Thoracic aorta (tissue), 2 donors: ENCODE data around the gene ADAMTS4. TPM values are rescaled to one million over a fixed set of nuclear protein-coding genes. Genes with fewer than 3 reads are reported as not detected.

Experiments
- ATAC-seq: fragments of 150-250 bp; one replicate; pipeline ENCODE4 v1.8.0; 2017; ENCODE audit warnings: low read depth; ENCODE audit not compliant: insufficient number of reproducible peaks, low FRiP score
- DNase-seq: peaks from one replicate; pipeline ENCODE4 v3.0.0-alpha.2; 2020; ENCODE audit warnings: low spot score
- H3K27ac ChIP-seq, 2 donors: fragments of 200-600 bp; sonication (generic); 1 replicate in 1 of 2; 2 replicates in 1 of 2; pipeline ENCODE4 v1.5.1; 2016; ENCODE audit warnings: mild to moderate bottlenecking in 2 of 2, moderate library complexity in 2 of 2
- H3K27me3 ChIP-seq: fragments of 200-600 bp; sonication (generic); replicated peaks from 2 replicates; pipeline ENCODE4 v1.6.0; 2016; ENCODE audit warnings: mild to moderate bottlenecking; ENCODE audit not compliant: insufficient read depth
- H3K36me3 ChIP-seq: fragments of 200-600 bp; sonication (generic); one replicate; pipeline ENCODE4 v1.5.1; 2016
- H3K4me1 ChIP-seq, 2 donors: fragments of 200-600 bp; sonication (generic); 1 replicate in 1 of 2; 2 replicates in 1 of 2; pipeline versions ENCODE4 v1.5.1 to v1.6.0; 2016; ENCODE audit warnings: low read depth in 2 of 2, mild to moderate bottlenecking in 1 of 2; ENCODE audit not compliant: control insufficient read depth in 1 of 2
- H3K4me3 ChIP-seq: fragments of 200-600 bp; sonication (generic); 2 replicates; pipeline ENCODE4 v1.5.1; 2016; ENCODE audit warnings: mild to moderate bottlenecking
- H3K9me3 ChIP-seq: fragments of 200-600 bp; sonication (generic); 2 replicates; pipeline ENCODE4 v1.5.1; 2016
- total RNA-seq, 2 donors: library from RNA; depleted of rRNA; stranded (reverse); fragments of >200 nt; gene quantifications; one replicate each; pipeline versions ENCODE4 v1.1.0 to v1.2.3, GENCODE V29; 2016
- TF ChIP-seq, protein P1 (sequence below): fragments of 200-600 bp; sonication (generic); IDR thresholded peaks from one replicate; pipeline ENCODE4 v1.5.1; 2019; ENCODE audit warnings: antibody characterized with exemption

The ADAMTS4 gene, protein sequence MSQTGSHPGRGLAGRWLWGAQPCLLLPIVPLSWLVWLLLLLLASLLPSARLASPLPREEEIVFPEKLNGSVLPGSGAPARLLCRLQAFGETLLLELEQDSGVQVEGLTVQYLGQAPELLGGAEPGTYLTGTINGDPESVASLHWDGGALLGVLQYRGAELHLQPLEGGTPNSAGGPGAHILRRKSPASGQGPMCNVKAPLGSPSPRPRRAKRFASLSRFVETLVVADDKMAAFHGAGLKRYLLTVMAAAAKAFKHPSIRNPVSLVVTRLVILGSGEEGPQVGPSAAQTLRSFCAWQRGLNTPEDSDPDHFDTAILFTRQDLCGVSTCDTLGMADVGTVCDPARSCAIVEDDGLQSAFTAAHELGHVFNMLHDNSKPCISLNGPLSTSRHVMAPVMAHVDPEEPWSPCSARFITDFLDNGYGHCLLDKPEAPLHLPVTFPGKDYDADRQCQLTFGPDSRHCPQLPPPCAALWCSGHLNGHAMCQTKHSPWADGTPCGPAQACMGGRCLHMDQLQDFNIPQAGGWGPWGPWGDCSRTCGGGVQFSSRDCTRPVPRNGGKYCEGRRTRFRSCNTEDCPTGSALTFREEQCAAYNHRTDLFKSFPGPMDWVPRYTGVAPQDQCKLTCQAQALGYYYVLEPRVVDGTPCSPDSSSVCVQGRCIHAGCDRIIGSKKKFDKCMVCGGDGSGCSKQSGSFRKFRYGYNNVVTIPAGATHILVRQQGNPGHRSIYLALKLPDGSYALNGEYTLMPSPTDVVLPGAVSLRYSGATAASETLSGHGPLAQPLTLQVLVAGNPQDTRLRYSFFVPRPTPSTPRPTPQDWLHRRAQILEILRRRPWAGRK
- 100 to 1,000 TPM in 1 of 2 donors, 10 to 100 TPM in 1; 15.0 to 171 TPM for total RNA-seq

DNA sequence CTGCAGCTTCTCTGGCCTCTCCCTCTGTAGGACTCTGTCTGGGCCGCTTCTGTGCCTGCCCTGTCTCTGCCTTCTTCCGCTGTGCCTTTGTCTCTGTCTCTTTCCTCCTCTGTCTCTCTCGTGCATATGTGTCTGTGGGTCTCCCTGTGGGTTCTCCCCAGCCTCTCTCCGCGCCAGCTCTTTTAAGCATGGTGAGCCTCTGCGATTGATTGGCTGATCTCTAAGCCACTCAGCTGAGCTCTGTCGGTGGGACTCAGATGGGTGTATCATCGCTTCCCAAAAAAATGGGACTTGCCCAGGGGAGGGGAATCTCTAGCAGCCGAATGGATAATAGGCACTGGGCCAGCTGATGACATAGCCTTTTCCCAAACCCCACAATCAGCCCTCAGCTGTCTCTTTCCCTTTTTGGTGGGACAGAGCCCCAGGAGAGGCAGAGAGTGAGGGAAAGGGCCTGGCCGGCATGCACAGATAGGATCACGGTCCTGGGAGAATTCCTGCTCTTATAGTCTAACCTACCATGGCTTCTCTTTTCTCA, at the start of gene ADAMTS4:
TSS of gene ADAMTS4 (minus strand) at position 158 of the 535 bp plus-strand sequence. CDS start 427 bp downstream, outside the sequence.
- TF ChIP-seq, protein P1, sequence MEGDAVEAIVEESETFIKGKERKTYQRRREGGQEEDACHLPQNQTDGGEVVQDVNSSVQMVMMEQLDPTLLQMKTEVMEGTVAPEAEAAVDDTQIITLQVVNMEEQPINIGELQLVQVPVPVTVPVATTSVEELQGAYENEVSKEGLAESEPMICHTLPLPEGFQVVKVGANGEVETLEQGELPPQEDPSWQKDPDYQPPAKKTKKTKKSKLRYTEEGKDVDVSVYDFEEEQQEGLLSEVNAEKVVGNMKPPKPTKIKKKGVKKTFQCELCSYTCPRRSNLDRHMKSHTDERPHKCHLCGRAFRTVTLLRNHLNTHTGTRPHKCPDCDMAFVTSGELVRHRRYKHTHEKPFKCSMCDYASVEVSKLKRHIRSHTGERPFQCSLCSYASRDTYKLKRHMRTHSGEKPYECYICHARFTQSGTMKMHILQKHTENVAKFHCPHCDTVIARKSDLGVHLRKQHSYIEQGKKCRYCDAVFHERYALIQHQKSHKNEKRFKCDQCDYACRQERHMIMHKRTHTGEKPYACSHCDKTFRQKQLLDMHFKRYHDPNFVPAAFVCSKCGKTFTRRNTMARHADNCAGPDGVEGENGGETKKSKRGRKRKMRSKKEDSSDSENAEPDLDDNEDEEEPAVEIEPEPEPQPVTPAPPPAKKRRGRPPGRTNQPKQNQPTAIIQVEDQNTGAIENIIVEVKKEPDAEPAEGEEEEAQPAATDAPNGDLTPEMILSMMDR, result no peak

DNA sequence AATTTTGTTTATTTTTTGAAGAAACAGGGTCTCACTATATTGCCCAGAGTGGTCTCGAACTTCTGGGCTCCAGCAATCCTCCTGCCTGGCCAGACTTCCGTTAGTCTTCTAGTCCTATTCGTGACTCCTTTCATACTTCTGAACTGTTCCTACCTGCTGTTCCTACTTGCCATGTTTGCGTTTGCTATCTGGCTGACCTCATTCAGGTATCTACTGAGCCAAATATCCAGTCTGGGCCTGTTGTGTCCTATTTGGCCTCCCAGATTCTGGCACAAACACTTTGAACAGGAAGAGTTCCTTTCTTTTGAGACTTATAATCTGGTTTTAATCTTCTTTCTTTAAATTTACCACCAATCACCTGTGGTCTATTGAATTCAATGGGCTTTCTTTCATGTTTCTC, 46.0 kb upstream of the ADAMTS4 start:
- Histone ChIP-seq H3K4me1 (no peaks in the 10 kb centered on the region), H3K4me3 (no peak overlapping the region), H3K27me3 (no peaks in the 10 kb centered on the region), H3K9me3 (no peaks in the 10 kb centered on the region), H3K36me3 (no peaks in the 10 kb centered on the region), H3K27ac (no peak overlapping the region)
- no peak for DNase-seq
- TF ChIP-seq, protein P1, result no peak
- ATAC-seq, result no peak

More for the DNA sequence above, at the start of gene ADAMTS4:
- Histone ChIP-seq H3K4me1 (peaks cover 10 to 35% of the 10 kb centered on the region in 2 donors), H3K9me3 (no peaks in the 10 kb centered on the region), H3K4me3 (peak within 1 kb of the TSS; percentile 40), H3K36me3 (no peaks in the 10 kb centered on the region), H3K27me3 (no peaks in the 10 kb centered on the region), H3K27ac (peak within 1 kb of the TSS; percentile 94 to 99)
- no peak for DNase-seq
- no peak for ATAC-seq

DNA sequence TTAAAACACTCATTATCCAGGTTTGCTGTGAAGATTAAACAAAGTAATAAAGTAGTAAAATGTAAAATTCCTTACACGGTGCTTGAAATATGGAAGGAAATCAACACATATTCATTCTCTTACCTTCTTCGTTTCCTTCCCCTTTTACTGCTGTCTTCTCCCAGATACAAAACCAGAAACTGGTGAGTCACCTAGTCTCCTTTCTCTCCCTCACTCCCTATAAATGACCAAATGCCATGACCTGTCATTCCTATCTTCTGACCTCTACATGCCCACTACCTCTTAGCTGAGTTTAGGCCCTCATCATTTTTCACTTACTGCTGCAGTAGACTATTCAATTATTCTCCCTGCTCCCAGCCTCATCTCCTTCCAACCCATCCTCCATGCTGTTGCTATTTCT, 43.5 kb upstream of the ADAMTS4 start:
- Histone ChIP-seq H3K36me3 (no peaks in the 10 kb centered on the region), H3K4me3 (no peak overlapping the region)
- TF ChIP-seq, protein P1, result no peak

DNA sequence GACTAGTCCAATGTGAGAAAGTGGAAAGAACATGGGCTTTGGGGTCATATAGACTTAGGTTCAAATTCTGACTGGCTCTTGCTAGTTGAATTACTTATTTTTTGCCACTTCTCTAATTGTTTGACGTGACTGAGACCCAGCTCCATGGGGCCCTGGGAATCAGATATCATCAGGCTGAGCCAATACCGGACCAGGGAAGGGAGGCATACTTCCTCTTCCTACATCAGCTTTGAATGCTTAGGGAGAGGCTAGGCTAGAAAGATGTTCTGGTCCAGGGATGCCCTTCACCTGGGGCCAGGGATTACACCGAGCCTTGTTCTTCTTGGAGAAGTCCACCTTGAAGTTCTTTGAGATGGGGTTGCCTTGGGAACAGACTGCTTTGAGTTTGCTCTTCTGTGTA, 42.8 kb upstream of the ADAMTS4 start:
- no peaks in the 10 kb centered on the region for H3K36me3 ChIP-seq
- H3K4me1 ChIP-seq, result no peaks in the 10 kb centered on the region
- DNase-seq (no peak), ATAC-seq (no peak)
- no peak overlapping the region for H3K4me3 ChIP-seq
- no peaks in the 10 kb centered on the region for H3K27me3 ChIP-seq
- H3K9me3 ChIP-seq, result no peaks in the 10 kb centered on the region
- TF ChIP-seq, protein P1, result no peak
- no peak overlapping the region for H3K27ac ChIP-seq

More for the DNA sequence above, 43.5 kb upstream of the ADAMTS4 start:
- H3K27me3 ChIP-seq, result no peaks in the 10 kb centered on the region
- no peaks in the 10 kb centered on the region for H3K4me1 ChIP-seq
- H3K27ac ChIP-seq, result no peak overlapping the region
- DNase-seq (no peak), ATAC-seq (no peak)
- no peaks in the 10 kb centered on the region for H3K9me3 ChIP-seq

DNA sequence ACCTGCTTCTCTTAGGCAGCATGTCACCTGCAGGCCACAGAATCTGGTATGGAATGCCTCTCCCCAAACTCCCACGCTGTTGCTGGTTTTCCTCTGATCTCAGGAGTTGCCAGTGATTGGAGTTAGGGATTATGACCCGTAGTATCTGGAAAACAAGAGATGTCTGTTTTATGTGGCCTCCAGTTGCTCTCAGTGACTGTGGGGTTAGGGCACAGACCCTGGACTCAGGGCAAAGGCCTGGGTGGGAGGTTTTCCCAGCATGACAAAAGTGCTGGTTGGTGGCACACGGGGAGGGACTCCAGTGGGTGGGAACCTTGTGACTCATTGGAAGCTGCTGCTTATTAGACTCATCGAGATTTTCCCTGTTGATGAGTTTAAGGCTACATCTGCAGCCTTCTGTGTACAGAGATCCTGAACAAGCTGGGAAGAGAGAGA, 39.2 kb upstream of the ADAMTS4 start, which contains the start of gene NR1I3:
TSS of gene NR1I3 (minus strand) at position 165 of the 435 bp plus-strand sequence. CDS start 1,638 bp downstream, outside the sequence.
- H3K36me3 ChIP-seq, result no peaks in the 10 kb centered on the region
- no peak within 1 kb of the TSS for H3K4me3 ChIP-seq
- H3K27ac ChIP-seq, result no peak within 1 kb of the TSS
- no peaks in the 10 kb centered on the region for H3K27me3 ChIP-seq
- no peak for DNase-seq
- no peaks in the 10 kb centered on the region for H3K4me1 ChIP-seq
- no peaks in the 10 kb centered on the region for H3K9me3 ChIP-seq
- TF ChIP-seq, protein P1, result no peak
- no peak for ATAC-seq
